HT1080 (cell line): ENCODE data around the gene ACTR2. TPM values are rescaled to one million over a fixed set of nuclear protein-coding genes. Genes with fewer than 3 reads are reported as not detected.
"Not testable (repeated sequence)": the region's sequence is repeated elsewhere in the genome, so short reads cannot be mapped to it uniquely, and the experiment has no call there.

ENCODE experiments used
- DNase-seq: peaks from one replicate; pipeline ENCODE4 v3.0.0-alpha.2; 2015; ENCODE audit warnings: low read depth
- total RNA-seq: library from RNA; depleted of rRNA; stranded (reverse); fragments of >200 nt; shearing (Covaris generic); gene quantifications from 2 replicates; pipeline ENCODE4 v1.2.3, GENCODE V29; 2014; rRNA removed

Gene ACTR2
- total RNA-seq, 1 experiment from 2014 or later = 114 TPM

DNA sequence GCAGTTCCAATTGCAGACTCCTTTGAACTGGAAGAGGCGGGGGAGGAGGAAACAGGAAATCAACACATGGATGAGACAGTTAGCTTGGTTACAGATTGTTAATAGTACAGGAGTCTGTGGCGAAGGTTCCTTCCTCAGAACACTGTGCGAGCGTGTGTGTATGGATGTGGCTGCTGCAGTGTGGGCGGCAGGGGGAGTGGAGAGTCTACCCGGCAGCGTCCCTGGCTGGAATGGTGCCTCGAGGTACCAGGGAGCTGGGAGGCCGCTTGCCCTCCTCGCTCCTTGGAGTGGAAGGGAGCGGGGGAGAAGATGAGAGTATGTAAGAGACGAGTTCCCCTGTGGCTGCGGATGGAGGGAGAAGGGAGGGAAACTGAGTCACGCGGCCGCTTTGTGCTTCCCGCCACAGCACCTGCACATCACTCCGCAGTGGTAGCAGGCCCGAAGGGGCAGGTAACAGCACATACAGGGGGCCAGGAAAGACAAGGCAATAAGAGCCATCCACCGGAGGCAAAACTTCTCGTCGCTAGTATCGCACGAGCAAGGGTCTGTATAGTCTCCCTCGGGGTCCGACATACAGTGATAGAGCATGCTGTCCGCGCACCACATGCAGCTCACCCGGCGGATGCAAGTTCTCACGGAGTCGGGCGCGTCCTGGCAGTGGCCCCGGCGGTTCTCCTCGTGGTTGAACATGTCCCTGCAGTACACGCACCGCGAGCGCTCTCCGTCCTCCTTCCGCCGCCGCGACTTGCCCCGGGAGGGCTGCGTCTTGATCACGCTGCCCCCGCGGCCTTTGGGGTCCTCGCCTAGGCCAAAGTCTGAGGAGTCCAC, 85.7 kb downstream of the ACTR2 start:
- DNase-seq = no peak

GRCh38 chr2:65313954-65314256, 86.3 kb downstream of the ACTR2 start:
- no peak for DNase-seq

DNA sequence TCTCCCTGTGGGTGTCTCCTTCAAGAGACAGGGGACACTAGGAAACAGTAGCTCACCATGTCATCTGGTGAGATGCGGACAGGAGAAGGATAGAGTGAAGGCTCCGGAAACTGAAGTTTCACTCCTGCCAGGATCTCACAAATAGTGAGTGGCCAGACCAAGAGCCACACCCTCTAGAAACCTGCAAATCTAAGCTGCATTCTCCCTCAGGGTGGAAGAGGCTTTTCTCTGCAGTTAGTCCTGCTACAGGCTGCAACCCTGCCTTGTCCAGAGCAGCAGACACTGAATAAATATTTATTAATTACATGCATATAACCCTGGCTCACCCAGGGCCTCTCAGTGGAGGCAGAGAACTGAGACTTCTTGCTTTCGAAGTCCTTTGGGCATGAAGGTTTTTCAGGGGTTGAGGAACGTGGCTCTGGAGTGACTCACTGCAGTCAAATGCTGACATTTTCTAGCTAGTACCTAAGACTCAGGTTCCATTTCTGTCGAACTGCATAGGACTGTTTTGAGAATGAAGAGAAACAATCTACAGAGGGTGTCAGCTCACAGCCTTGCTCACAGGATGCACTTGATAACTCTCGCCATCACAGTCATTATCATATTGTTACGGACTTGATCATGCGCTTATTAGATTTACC, 87.3 kb downstream of the ACTR2 start:
- DNase-seq = no peak

DNA sequence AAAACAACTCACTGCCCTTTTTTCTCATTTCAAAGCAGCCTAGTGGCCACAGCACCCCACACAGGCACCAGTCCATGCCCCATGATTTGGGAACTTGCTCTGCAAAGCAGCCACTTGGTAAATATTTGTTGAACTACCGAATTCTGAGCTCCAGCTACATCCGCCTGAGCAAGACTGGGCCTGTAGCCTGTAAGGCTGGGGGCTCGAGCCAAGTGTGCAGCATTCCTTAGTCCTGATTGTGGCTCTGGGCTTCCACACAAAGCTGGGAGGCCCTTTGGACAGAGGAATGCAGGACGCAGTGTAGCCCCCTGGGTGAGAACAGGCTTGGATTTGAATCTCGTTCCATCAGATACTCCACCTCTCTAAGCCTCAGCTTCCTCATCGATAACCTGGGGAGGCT, 88.4 kb downstream of the ACTR2 start:
- no peak for DNase-seq

- not testable (repeated sequence) for DNase-seq
These were observed 89.7 kb downstream of the ACTR2 start for GRCh38 chr2:65317351-65317750.

- peak; percentile 19 for DNase-seq
These were observed 90.2 kb downstream of the ACTR2 start for GRCh38 chr2:65317841-65318240.

DNA sequence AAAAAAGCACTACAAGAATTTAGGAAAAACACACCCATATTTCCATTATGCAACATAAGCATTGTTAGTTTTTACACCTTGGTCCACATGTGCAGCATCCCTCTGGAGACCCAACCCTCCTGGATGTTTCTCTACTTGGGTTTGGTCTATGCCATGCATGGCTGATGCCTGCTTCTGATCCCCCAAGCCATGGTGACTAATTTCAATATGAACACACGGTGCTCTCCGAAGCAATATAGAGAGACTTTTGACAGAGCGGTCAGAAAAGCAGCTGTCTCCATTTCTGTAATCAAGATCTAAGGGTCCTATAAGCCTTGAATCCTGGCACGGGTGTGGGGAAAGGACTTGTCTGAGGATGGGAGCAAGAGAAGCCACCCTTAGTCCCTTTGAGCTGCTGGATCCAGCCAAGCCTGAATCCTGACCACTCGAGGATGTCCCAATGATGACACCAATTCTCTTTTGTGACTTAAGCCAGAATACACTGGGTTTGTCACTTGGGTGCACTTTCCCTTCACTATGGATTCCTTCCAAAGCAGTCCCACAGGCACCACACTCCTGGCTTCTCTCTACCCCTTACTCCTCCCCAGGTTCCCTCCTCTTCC, 91.5 kb downstream of the ACTR2 start:
- DNase-seq = no peak

DNA sequence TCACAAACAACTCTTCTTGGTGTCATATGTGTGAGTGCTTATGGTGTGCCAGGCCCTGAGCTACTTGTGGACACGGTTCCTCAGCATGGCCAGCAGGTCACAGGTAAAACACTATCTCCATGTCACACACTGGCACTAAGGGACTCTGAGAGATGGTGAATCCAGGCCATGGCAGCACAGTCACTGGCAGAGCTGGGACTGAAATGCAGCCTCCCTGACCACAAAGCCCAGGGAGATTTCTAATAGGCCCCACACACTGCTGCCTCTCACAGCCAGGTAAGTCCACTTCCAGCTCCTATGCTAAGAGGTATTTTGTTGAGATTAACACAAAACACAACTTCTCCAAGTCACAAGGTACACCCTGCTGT, 92.0 kb downstream of the ACTR2 start:
- no peak for DNase-seq

GRCh38 chr2:65320042-65320725, 92.6 kb downstream of the ACTR2 start:
- peak; percentile 95 for DNase-seq

Other genes starting within 250 kb of the ACTR2 start
- 8.3 and 10.1 TPM in 2 replicates for gene SLC1A4, start 238.4 kb upstream of the ACTR2 start, total RNA-seq
- 3.4 and 3.7 TPM in 2 replicates for gene CEP68, start 171.4 kb upstream of the ACTR2 start, total RNA-seq
- 87.6 and 108 TPM in 2 replicates for gene RAB1A, start 97.7 kb upstream of the ACTR2 start, total RNA-seq
- 15.4 and 25.8 TPM in 2 replicates for gene SPRED2, start 204.8 kb downstream of the ACTR2 start, total RNA-seq